ENCODE results near the gene USH2A. TPM values are rescaled to one million over a fixed set of nuclear protein-coding genes. Genes with fewer than 3 reads are reported as not detected.

The USH2A gene
- polyA plus RNA-seq, 3 donors, result not detected

DNA sequence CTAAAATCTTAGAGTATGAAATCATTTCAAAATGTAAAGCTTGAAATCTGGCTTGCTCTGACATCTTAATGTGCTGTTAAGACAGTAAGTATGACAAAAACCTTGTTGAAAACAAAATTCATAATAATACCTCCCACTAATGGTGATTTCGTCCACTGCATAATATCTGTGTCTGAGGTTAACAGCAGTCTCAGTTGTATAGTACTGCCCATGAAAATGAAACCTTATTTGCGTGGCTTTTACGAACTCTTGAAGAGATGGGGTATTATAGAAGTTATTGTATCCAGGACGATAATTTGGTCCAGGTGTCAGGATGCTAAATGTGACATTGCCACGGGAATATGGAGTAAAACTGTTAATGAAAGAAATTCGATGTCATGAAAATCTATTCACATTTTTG is 99.9 kb downstream of the USH2A start:
- Mint-ChIP-seq H3K27ac (no peak overlapping the region), H3K4me3 (no peak overlapping the region), H3K27me3 (ENCODE audit: low read depth in 3 of 3) (peaks cover 0 to 2% (median 2%) of the 10 kb centered on the region in 3 donors), H3K4me1 (no peaks in the 10 kb centered on the region), H3K9me3 (peaks cover 0 to 3% (median 0%) of the 10 kb centered on the region in 7 donors), H3K36me3 (no peaks in the 10 kb centered on the region)
- H3K4me2 ChIP-seq (replicated peaks; ENCODE audit: extremely low read depth, low read length, poor library complexity, severe bottlenecking), result no peak overlapping the region
- 100% methylated on average over 3 of the region's 6 CpGs for WGBS (ENCODE audit: insufficient coverage)
- no peaks in the 10 kb centered on the region for H3K36me3 ChIP-seq (replicated peaks in 1 of 2; ENCODE audit: control insufficient read depth in 1 of 2, insufficient read depth in 2 of 2, low read length in 2 of 2)
- H3K9ac ChIP-seq (ENCODE audit: insufficient read depth, low read length, poor library complexity, severe bottlenecking), result no peak overlapping the region
- H3K4me3 ChIP-seq (replicated peaks in 1 of 3; ENCODE audit: low read depth in 2 of 3, low read length in 3 of 3), result no peak overlapping the region
- no peaks in the 10 kb centered on the region for H4K20me1 ChIP-seq (ENCODE audit: insufficient read depth, low read length)
- H3K79me2 ChIP-seq (ENCODE audit: insufficient read depth, low read length), result no peaks in the 10 kb centered on the region
- no peak overlapping the region for H2AFZ ChIP-seq (ENCODE audit: insufficient read depth, low read depth, low read length, poor library complexity, severe bottlenecking)
- intact Hi-C loops (cut with micrococcal nuclease), result no loop called here
- no peak overlapping the region for H3K27ac ChIP-seq (ENCODE audit: low read depth in 1 of 2, low read length in 2 of 2)
- H3K9me3 ChIP-seq (replicated peaks in 1 of 2; ENCODE audit: control insufficient read depth in 1 of 2, insufficient read depth in 1 of 2, low read length in 2 of 2), result no peaks in the 10 kb centered on the region
- TF ChIP-seq CTCF (IDR thresholded peaks at IDR 0.05), result no peak
- no peak for DNase-seq
- H3K4me1 ChIP-seq (ENCODE audit: control insufficient read depth in 1 of 2, insufficient read depth in 2 of 2, low read length in 2 of 2), result no peaks in the 10 kb centered on the region
- H3K27me3 ChIP-seq (ENCODE audit: control insufficient read depth in 2 of 2, insufficient read depth in 2 of 2, low read length in 2 of 2), result no peaks in the 10 kb centered on the region

DNA sequence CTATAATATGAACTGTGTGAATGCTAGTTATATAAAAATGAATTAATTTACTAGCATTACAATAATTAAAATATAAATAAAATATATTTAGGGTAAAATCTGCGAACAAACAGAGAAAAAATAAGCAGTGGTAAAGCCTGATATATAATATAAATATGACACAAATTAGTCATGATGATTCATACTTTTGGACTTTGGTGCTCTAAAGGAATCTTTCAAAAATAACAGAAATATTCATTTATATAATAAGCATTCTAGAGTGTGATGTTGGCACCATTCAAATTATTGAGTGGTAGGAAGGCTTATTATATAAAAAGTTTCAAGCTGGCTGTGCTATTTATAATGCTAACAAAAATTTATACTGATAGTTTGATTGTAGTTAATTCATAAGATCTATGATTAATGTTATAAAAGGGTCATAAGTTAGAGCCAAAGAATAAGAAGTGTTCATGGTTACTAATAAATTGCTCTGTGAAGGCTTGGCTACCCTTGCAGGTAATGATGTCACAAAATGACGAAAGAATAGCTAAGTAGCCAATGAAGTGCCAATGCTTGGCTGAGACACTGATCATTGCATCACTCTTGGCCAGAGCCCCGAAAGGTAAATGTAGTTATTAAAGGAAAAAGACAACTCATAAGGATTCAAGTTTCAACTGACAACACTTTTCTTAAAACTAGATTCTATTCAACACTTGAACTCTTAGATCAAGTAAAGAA is 108.7 kb downstream of the USH2A start:
- intact Hi-C loops (cut with micrococcal nuclease), result no loop called here
- Mint-ChIP-seq H3K27me3 (ENCODE audit: low read depth in 3 of 3) (no peaks in the 10 kb centered on the region), H3K9me3 (no peaks in the 10 kb centered on the region)

More for the DNA sequence above, 108.7 kb downstream of the USH2A start:
- Mint-ChIP-seq H3K27ac (no peak overlapping the region), H3K4me1 (no peaks in the 10 kb centered on the region), H3K36me3 (no peaks in the 10 kb centered on the region), H3K4me3 (no peak overlapping the region)
- TF ChIP-seq CTCF (IDR thresholded peaks at IDR 0.05), result no peak
- H3K79me2 ChIP-seq (ENCODE audit: insufficient read depth, low read length), result no peaks in the 10 kb centered on the region
- 100% methylated on average over 1 of the region's 3 CpGs for WGBS (ENCODE audit: insufficient coverage)
- H3K36me3 ChIP-seq (replicated peaks in 1 of 2; ENCODE audit: control insufficient read depth in 1 of 2, insufficient read depth in 2 of 2, low read length in 2 of 2), result no peaks in the 10 kb centered on the region
- no peak overlapping the region for H3K4me2 ChIP-seq (replicated peaks; ENCODE audit: extremely low read depth, low read length, poor library complexity, severe bottlenecking)
- no peaks in the 10 kb centered on the region for H3K4me1 ChIP-seq (ENCODE audit: control insufficient read depth in 1 of 2, insufficient read depth in 2 of 2, low read length in 2 of 2)
- H2AFZ ChIP-seq (ENCODE audit: insufficient read depth, low read depth, low read length, poor library complexity, severe bottlenecking), result no peak overlapping the region
- no peak overlapping the region for H3K4me3 ChIP-seq (replicated peaks in 1 of 3; ENCODE audit: low read depth in 2 of 3, low read length in 3 of 3)
- H3K9me3 ChIP-seq (replicated peaks in 1 of 2; ENCODE audit: control insufficient read depth in 1 of 2, insufficient read depth in 1 of 2, low read length in 2 of 2), result no peaks in the 10 kb centered on the region
- no peaks in the 10 kb centered on the region for H3K27me3 ChIP-seq (ENCODE audit: control insufficient read depth in 2 of 2, insufficient read depth in 2 of 2, low read length in 2 of 2)
- H3K27ac ChIP-seq (ENCODE audit: low read depth in 1 of 2, low read length in 2 of 2), result no peak overlapping the region
- no peak overlapping the region for H3K9ac ChIP-seq (ENCODE audit: insufficient read depth, low read length, poor library complexity, severe bottlenecking)
- DNase-seq, result no peak
- no peaks in the 10 kb centered on the region for H4K20me1 ChIP-seq (ENCODE audit: insufficient read depth, low read length)
